Tibial nerve (tissue), 4 donors: ENCODE measurements around the gene SLC9C1.

Experiments used
- CTCF ChIP-seq, 5 experiments: fragments of 200-600 bp in 3 of 5; fragments of 450-650 bp in 2 of 5; sonication (generic) in 3 of 5; IDR thresholded peaks; one replicate each; pipeline ENCODE4 v1.5.1; 2016 to 2019; ENCODE audit warnings: antibody characterized with exemption in 5 of 5, mild to moderate bottlenecking in 3 of 5, moderate library complexity in 2 of 5
- EP300 ChIP-seq, 2 donors: sonication (generic); formaldehyde crosslinking; IDR thresholded peaks; one replicate each; pipeline ENCODE4 v1.6.1; 2017; ENCODE audit warnings: antibody characterized with exemption in 2 of 2, mild to moderate bottlenecking in 1 of 2

GRCh38 chr3:112134335-112135124 is 159.5 kb downstream of the SLC9C1 start:
- no peak for TF ChIP-seq CTCF (IDR thresholded peaks at IDR 0.05)
- TF ChIP-seq EP300 (IDR thresholded peaks at IDR 0.05), result no peak
